ENCODE results near the gene TMEM182. TPM values are rescaled to one million over a fixed set of nuclear protein-coding genes. Genes with fewer than 3 reads are reported as not detected.

The TMEM182 gene
- total RNA-seq, 1 experiment from 2014 or later = 26.5 TPM

DNA sequence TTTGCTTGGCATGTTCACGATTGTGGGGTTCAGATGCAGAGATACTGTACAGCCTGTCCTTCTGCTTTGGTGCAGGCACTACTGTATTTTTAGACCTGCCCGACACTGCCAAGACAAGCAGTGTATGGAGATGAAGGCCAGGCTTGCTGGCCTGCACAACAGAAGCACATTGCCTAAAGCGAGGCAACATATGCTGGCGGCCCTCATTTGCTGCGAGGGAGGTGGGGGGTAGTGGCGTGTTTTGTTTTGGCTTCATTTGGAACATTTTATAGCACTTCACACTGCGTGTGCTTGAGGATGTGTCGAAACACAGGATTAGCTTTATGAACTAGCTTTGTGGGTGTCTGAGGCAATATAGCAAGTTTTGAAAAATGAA is 27.0 kb downstream of the TMEM182 start:
- DNase-seq = no peak
- Histone ChIP-seq H3K4me1 (ENCODE audit: low read length) (peaks cover 9% of the 10 kb centered on the region), H3K27ac (ENCODE audit: low read length) (no peak overlapping the region), H3K4me3 (ENCODE audit: low read length) (no peak overlapping the region), H3K9me3 (ENCODE audit: low read length) (no peaks in the 10 kb centered on the region), H3K79me2 (ENCODE audit: low read length) (no peaks in the 10 kb centered on the region), H3K36me3 (ENCODE audit: insufficient read depth, low read length) (no peaks in the 10 kb centered on the region), H3K4me2 (ENCODE audit: low read depth, low read length, poor library complexity, severe bottlenecking) (no peak overlapping the region), H3K9ac (ENCODE audit: low read length) (no peak overlapping the region), H2AFZ (ENCODE audit: low read length) (no peak overlapping the region), H3K9me2 (replicated peaks; ENCODE audit: insufficient read depth, low read length) (no peaks in the 10 kb centered on the region), H4K20me1 (ENCODE audit: insufficient read depth, low read depth, low read length) (no peaks in the 10 kb centered on the region), H3K27me3 (ENCODE audit: low read length) (no peaks in the 10 kb centered on the region)

DNA sequence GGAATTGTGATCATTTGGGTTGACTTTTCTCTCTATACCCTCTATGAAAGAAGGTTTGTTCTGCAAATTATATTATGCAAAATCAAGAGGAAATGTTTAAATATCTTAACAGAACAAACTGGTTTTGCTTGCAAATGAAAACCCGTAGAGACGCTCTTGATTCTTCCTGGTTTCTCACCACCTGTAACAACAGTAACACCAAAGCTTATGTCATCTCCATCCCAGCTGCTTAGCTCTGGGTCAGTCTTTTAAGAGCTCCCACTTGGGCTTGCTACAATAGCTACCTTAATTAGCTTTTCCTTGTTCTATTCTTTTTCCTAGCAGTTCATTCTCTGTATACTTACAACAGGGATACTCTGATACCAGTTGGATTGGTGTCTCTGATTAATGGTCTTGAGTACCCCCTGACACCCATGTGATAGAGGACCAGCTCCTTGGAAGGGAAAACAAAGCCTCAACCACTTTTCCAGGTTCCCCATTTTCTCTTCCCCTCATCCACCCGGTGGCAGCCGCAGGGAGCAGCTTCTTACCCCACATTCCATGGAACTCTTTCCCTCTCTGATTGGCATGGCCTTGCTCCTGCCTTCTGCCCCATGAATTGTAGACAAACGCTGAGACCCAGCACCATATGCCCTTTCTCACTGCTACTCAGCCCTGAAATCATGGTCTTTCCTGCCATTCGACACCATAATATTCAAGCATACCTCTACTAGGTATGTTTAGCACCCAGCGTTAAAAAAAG is 27.7 kb downstream of the TMEM182 start:
- no peaks in the 10 kb centered on the region for H3K27me3 ChIP-seq (ENCODE audit: low read length)
- H3K4me1 ChIP-seq (ENCODE audit: low read length) = peaks cover 9% of the 10 kb centered on the region
- no peak for DNase-seq
- no peaks in the 10 kb centered on the region for H3K9me2 ChIP-seq (replicated peaks; ENCODE audit: insufficient read depth, low read length)
- no peaks in the 10 kb centered on the region for H4K20me1 ChIP-seq (ENCODE audit: insufficient read depth, low read depth, low read length)
- no peak overlapping the region for H3K4me2 ChIP-seq (ENCODE audit: low read depth, low read length, poor library complexity, severe bottlenecking)
- no peaks in the 10 kb centered on the region for H3K9me3 ChIP-seq (ENCODE audit: low read length)
- H3K9ac ChIP-seq (ENCODE audit: low read length) = no peak overlapping the region
- no peak overlapping the region for H3K27ac ChIP-seq (ENCODE audit: low read length)
- H3K4me3 ChIP-seq (ENCODE audit: low read length) = no peak overlapping the region
- H3K79me2 ChIP-seq (ENCODE audit: low read length) = no peaks in the 10 kb centered on the region
- no peak overlapping the region for H2AFZ ChIP-seq (ENCODE audit: low read length)
- H3K36me3 ChIP-seq (ENCODE audit: insufficient read depth, low read length) = no peaks in the 10 kb centered on the region

DNA sequence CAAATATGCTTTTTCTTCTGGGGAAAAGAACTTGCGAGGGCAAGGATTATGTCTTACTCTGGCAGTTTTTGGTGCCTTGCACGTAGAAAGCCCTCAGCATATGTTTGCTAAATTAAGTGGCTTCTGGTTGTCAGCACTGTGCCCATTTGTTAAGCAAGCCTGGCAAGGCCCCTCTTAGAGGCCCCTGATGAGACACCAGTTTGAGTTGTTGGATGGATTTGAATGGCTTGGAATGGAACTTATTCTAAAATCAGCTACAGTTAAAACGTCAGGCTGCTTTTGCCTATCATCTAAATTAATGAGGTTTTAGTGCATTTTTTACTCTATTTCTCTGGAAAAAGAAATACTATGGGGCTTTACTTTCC is 28.2 kb downstream of the TMEM182 start:
- H3K4me2 ChIP-seq (ENCODE audit: low read depth, low read length, poor library complexity, severe bottlenecking) = no peak overlapping the region
- H3K9me3 ChIP-seq (ENCODE audit: low read length) = no peaks in the 10 kb centered on the region
- peaks cover 9% of the 10 kb centered on the region for H3K4me1 ChIP-seq (ENCODE audit: low read length)
- no peak overlapping the region for H2AFZ ChIP-seq (ENCODE audit: low read length)
- no peak for DNase-seq
- no peak overlapping the region for H3K4me3 ChIP-seq (ENCODE audit: low read length)
- H3K27me3 ChIP-seq (ENCODE audit: low read length) = no peaks in the 10 kb centered on the region
- no peaks in the 10 kb centered on the region for H3K9me2 ChIP-seq (replicated peaks; ENCODE audit: insufficient read depth, low read length)
- no peak overlapping the region for H3K27ac ChIP-seq (ENCODE audit: low read length)
- H4K20me1 ChIP-seq (ENCODE audit: insufficient read depth, low read depth, low read length) = no peaks in the 10 kb centered on the region
- no peaks in the 10 kb centered on the region for H3K79me2 ChIP-seq (ENCODE audit: low read length)
- no peak overlapping the region for H3K9ac ChIP-seq (ENCODE audit: low read length)
- H3K36me3 ChIP-seq (ENCODE audit: insufficient read depth, low read length) = no peaks in the 10 kb centered on the region

DNA sequence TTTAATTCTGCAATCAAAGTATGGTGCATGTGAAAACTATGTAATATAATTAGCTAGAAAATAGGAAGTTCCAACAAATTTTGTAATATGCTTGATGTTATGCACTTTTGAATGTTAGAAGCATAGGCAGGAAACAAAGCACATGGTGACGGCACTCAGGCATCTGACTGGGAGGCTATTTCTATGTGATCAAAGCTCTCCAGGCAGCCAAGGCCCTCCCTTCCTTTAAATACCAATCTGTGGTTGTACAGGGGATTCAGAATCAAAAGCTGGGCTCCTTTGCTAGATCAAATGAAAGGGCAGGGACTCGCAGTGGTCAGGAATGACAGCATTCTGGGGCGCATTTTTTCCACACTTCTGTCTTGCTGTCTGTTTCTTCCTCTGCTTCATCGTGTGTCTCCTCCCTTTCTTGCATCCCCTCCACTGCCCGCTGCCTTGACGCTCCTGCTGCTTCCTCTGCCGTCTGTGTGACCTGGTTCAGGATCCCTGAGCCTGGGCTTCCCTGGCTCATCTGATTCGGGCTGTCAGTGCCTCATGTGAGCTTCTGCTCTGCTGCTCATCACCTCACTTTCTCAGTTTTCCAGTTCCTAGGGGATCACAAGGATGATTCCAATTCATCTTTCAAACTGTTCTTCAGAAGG is 30.9 kb downstream of the TMEM182 start:
- Histone ChIP-seq H3K4me1 (ENCODE audit: low read length) (peaks cover 9% of the 10 kb centered on the region), H3K36me3 (ENCODE audit: insufficient read depth, low read length) (peaks cover 10% of the 10 kb centered on the region; the same call in 1 of the 2 replicates), H3K9ac (ENCODE audit: low read length) (no peak overlapping the region), H3K27me3 (ENCODE audit: low read length) (no peaks in the 10 kb centered on the region), H3K9me2 (replicated peaks; ENCODE audit: insufficient read depth, low read length) (no peaks in the 10 kb centered on the region), H2AFZ (ENCODE audit: low read length) (no peak overlapping the region), H3K4me2 (ENCODE audit: low read depth, low read length, poor library complexity, severe bottlenecking) (no peak overlapping the region), H3K79me2 (ENCODE audit: low read length) (no peaks in the 10 kb centered on the region), H3K9me3 (ENCODE audit: low read length) (peaks cover 8% of the 10 kb centered on the region; the same call in 1 of the 2 replicates), H3K4me3 (ENCODE audit: low read length) (no peak overlapping the region), H4K20me1 (ENCODE audit: insufficient read depth, low read depth, low read length) (no peaks in the 10 kb centered on the region), H3K27ac (ENCODE audit: low read length) (no peak overlapping the region)
- DNase-seq = no peak

DNA sequence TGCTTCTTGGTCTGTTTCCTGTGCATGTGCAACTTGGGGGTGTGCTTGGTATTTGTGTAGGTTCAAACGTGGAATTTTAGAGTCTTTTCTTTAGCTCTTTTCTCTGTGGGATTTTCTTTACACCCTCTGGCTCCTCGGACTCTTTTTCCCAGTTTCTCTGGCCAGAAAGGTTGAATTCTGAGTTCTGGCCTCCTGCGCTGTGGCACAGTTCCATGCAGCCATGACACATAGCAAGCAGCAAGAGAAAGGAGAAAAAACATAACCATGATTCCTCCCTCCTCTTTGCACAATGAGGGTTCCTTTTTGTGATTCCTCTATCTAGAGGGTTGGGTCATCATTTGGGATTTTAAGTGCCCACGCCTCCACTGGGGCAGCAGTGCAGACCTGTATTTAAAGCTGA is 33.8 kb downstream of the TMEM182 start:
- H3K4me3 ChIP-seq (ENCODE audit: low read length) = no peak overlapping the region
- DNase-seq = no peak
- H3K4me2 ChIP-seq (ENCODE audit: low read depth, low read length, poor library complexity, severe bottlenecking) = no peak overlapping the region
- no peaks in the 10 kb centered on the region for H4K20me1 ChIP-seq (ENCODE audit: insufficient read depth, low read depth, low read length)
- H3K36me3 ChIP-seq (ENCODE audit: insufficient read depth, low read length) = peaks cover 34% of the 10 kb centered on the region
- no peaks in the 10 kb centered on the region for H3K79me2 ChIP-seq (ENCODE audit: low read length)
- no peaks in the 10 kb centered on the region for H3K9me2 ChIP-seq (replicated peaks; ENCODE audit: insufficient read depth, low read length)
- no peak overlapping the region for H3K27ac ChIP-seq (ENCODE audit: low read length)
- H2AFZ ChIP-seq (ENCODE audit: low read length) = no peak overlapping the region
- peaks cover 4% of the 10 kb centered on the region for H3K4me1 ChIP-seq (ENCODE audit: low read length)
- no peaks in the 10 kb centered on the region for H3K27me3 ChIP-seq (ENCODE audit: low read length)
- peaks cover 21% of the 10 kb centered on the region for H3K9me3 ChIP-seq (ENCODE audit: low read length)
- no peak overlapping the region for H3K9ac ChIP-seq (ENCODE audit: low read length)

DNA sequence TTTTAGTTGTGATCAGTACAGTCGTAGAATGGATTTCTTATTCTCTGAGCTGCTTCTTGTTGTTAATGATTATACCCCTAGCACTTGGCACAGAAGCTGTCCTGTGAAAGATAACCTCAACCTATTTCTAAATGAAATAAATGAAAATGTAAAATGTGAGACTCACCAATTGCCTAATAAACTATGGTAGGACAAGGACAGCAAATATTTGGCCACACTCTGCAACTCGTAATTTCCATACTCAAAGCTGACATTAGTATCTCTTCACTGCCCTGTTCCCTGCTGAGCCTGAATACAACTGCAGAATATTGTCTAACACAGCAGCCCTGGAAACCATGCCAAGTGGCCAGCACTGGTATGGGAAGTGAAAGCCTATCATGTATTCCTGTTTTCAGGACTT is 34.5 kb downstream of the TMEM182 start:
- Histone ChIP-seq H3K36me3 (ENCODE audit: insufficient read depth, low read length) (peaks cover 34% of the 10 kb centered on the region), H4K20me1 (ENCODE audit: insufficient read depth, low read depth, low read length) (no peaks in the 10 kb centered on the region)

DNA sequence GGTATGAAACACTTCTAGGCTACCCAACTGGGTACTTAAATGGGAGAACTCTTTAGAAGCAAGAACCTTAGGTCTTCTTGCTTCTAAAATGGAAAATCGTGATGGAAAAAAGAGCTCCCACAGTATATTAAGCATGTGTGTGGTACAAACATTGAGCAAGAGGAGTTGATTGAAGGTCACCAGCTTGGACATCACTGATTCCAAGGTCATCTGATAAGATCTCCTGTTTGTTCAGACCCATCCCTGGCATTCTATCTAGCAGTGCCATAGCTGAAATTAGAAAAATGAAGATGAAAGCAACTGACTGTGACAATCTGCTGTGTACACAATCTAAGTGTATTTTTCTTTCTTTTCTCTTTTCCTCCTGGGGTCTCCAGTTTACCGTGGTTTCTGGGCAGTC is 35.7 kb downstream of the TMEM182 start:
- no peaks in the 10 kb centered on the region for H3K9me2 ChIP-seq (replicated peaks; ENCODE audit: insufficient read depth, low read length)
- DNase-seq = no peak
- no peaks in the 10 kb centered on the region for H4K20me1 ChIP-seq (ENCODE audit: insufficient read depth, low read depth, low read length)
- no peak overlapping the region for H3K4me3 ChIP-seq (ENCODE audit: low read length)
- H2AFZ ChIP-seq (ENCODE audit: low read length) = no peak overlapping the region
- no peaks in the 10 kb centered on the region; the same call in 1 of the 2 replicates for H3K4me1 ChIP-seq (ENCODE audit: low read length)
- peaks cover 34% of the 10 kb centered on the region for H3K36me3 ChIP-seq (ENCODE audit: insufficient read depth, low read length)
- no peak overlapping the region for H3K9ac ChIP-seq (ENCODE audit: low read length)
- H3K79me2 ChIP-seq (ENCODE audit: low read length) = no peaks in the 10 kb centered on the region
- H3K27me3 ChIP-seq (ENCODE audit: low read length) = no peaks in the 10 kb centered on the region
- peaks cover 30% of the 10 kb centered on the region for H3K9me3 ChIP-seq (ENCODE audit: low read length)
- H3K27ac ChIP-seq (ENCODE audit: low read length) = no peak overlapping the region
- no peak overlapping the region for H3K4me2 ChIP-seq (ENCODE audit: low read depth, low read length, poor library complexity, severe bottlenecking)

More for the DNA sequence above, 34.5 kb downstream of the TMEM182 start:
- Histone ChIP-seq H3K79me2 (ENCODE audit: low read length) (no peaks in the 10 kb centered on the region), H3K4me2 (ENCODE audit: low read depth, low read length, poor library complexity, severe bottlenecking) (no peak overlapping the region), H3K27ac (ENCODE audit: low read length) (no peak overlapping the region), H2AFZ (ENCODE audit: low read length) (no peak overlapping the region), H3K9ac (ENCODE audit: low read length) (no peak overlapping the region), H3K9me2 (replicated peaks; ENCODE audit: insufficient read depth, low read length) (no peaks in the 10 kb centered on the region), H3K4me3 (ENCODE audit: low read length) (no peak overlapping the region), H3K4me1 (ENCODE audit: low read length) (peaks cover 4% of the 10 kb centered on the region), H3K9me3 (ENCODE audit: low read length) (peaks cover 27% of the 10 kb centered on the region), H3K27me3 (ENCODE audit: low read length) (no peaks in the 10 kb centered on the region)
- no peak for DNase-seq

DNA sequence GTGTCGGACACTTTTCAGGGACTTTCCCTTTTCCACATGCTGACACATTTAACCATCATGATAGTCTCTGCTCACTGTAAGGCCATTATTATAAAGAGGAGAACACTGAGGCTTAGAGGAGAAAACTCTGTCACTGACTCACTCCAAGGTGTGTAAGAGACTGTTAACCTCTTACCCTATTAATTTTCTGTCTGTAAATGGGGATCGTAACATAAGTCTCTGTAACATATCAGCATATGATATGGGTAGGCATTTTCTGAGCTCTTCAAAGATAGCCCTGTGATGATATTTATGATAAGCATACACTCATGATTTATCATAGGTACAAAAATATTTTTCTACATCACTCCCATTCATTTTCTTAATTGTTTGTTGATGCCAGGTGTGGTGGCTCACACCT is 36.4 kb downstream of the TMEM182 start:
- Histone ChIP-seq H3K4me2 (ENCODE audit: low read depth, low read length, poor library complexity, severe bottlenecking) (no peak overlapping the region), H3K9me2 (replicated peaks; ENCODE audit: insufficient read depth, low read length) (no peaks in the 10 kb centered on the region), H3K4me3 (ENCODE audit: low read length) (no peak overlapping the region), H3K4me1 (ENCODE audit: low read length) (no peaks in the 10 kb centered on the region), H3K79me2 (ENCODE audit: low read length) (no peaks in the 10 kb centered on the region), H3K9me3 (ENCODE audit: low read length) (peaks cover 35% of the 10 kb centered on the region), H4K20me1 (ENCODE audit: insufficient read depth, low read depth, low read length) (no peaks in the 10 kb centered on the region), H3K36me3 (ENCODE audit: insufficient read depth, low read length) (peaks cover 34% of the 10 kb centered on the region), H3K27me3 (ENCODE audit: low read length) (no peaks in the 10 kb centered on the region), H3K27ac (ENCODE audit: low read length) (no peak overlapping the region), H2AFZ (ENCODE audit: low read length) (no peak overlapping the region), H3K9ac (ENCODE audit: low read length) (no peak overlapping the region)
- no peak for DNase-seq

All from Karpas-422 (cell line).